HepG2 (cell line): ENCODE results near the gene RNF213. TPM values are rescaled to one million over a fixed set of nuclear protein-coding genes. Genes with fewer than 3 reads are reported as not detected.

ENCODE experiments used
- BCL6 ChIP-seq: IDR thresholded peaks from 2 replicates; pipeline ENCODE4 v1.6.1; 2016; ENCODE audit warnings: missing genetic modification reagents, missing compliant biosample characterization
- CHD4 ChIP-seq: fragments of 200-600 bp; sonication (generic); IDR thresholded peaks from 2 replicates; pipeline ENCODE4 v1.7.0; 2017; ENCODE audit warnings: mild to moderate bottlenecking, low read length, borderline replicate concordance
- FOXM1 ChIP-seq: sonication (generic); formaldehyde crosslinking; IDR thresholded peaks from 2 replicates; pipeline ENCODE4 v1.5.0; 2020; ENCODE audit warnings: missing genetic modification reagents
- GTF2F1 ChIP-seq: fragments of 150-350 bp; IDR thresholded peaks from 2 replicates; pipeline ENCODE4 v1.6.1; 2014; ENCODE audit warnings: low read length
- HIC2 ChIP-seq: sonication (generic); formaldehyde crosslinking; IDR thresholded peaks from 2 replicates; pipeline ENCODE4 v1.9.0; 2022; ENCODE audit warnings: low read depth, missing genetic modification reagents
- HNF4A ChIP-seq: sonication (generic); formaldehyde crosslinking; IDR thresholded peaks from 2 replicates; pipeline ENCODE4 v1.4.0; 2020; ENCODE audit warnings: missing genetic modification reagents
- KLF16 ChIP-seq, 2 experiments: sonication (generic) in 1 of 2; formaldehyde crosslinking in 1 of 2; IDR thresholded peaks; 2 replicates each; pipeline versions ENCODE4 v1.6.1 to v1.8.0; 2016 to 2023; ENCODE audit warnings: missing genetic modification reagents in 2 of 2, missing compliant biosample characterization in 1 of 2
- PBX2 ChIP-seq: IDR thresholded peaks from 2 replicates; pipeline ENCODE4 v1.6.1; 2016; ENCODE audit warnings: control low read depth
- PRDM10 ChIP-seq: sonication (generic); formaldehyde crosslinking; IDR thresholded peaks from 2 replicates; pipeline ENCODE4 v1.4.0; 2020; ENCODE audit warnings: low read depth, missing genetic modification reagents
- RAD21 ChIP-seq: fragments of 450-650 bp; formaldehyde crosslinking; IDR thresholded peaks from 2 replicates; pipeline ENCODE4 v1.5.0; 2020; ENCODE audit warnings: mild to moderate bottlenecking
- RNF219 ChIP-seq: sonication (generic); formaldehyde crosslinking; IDR thresholded peaks from 2 replicates; pipeline ENCODE4 v1.5.0; 2020; ENCODE audit warnings: mild to moderate bottlenecking, missing genetic modification reagents
- ZBTB26 ChIP-seq: IDR thresholded peaks from 2 replicates; pipeline ENCODE4 v1.6.1; 2016; ENCODE audit warnings: missing compliant biosample characterization, missing genetic modification reagents, borderline replicate concordance
- ZBTB7B ChIP-seq: sonication (generic); formaldehyde crosslinking; IDR thresholded peaks from 2 replicates; pipeline ENCODE4 v1.4.0; 2020; ENCODE audit warnings: missing genetic modification reagents
- ZEB1 ChIP-seq: IDR thresholded peaks from 2 replicates; pipeline ENCODE4 v1.6.1; 2012; ENCODE audit warnings: mild to moderate bottlenecking, low read depth, inconsistent platforms; ENCODE audit not compliant: insufficient replicate concordance
- ZNF275 ChIP-seq: sonication (generic); formaldehyde crosslinking; IDR thresholded peaks from 2 replicates; pipeline ENCODE4 v1.8.0; 2022; ENCODE audit warnings: missing genetic modification reagents, mild to moderate bottlenecking, inconsistent platforms, borderline replicate concordance
- ZNF776 ChIP-seq: sonication (generic); formaldehyde crosslinking; IDR thresholded peaks from 2 replicates; pipeline ENCODE4 v1.4.0; 2020; ENCODE audit warnings: mild to moderate bottlenecking, missing genetic modification reagents
- ZSCAN22 ChIP-seq: sonication (generic); formaldehyde crosslinking; IDR thresholded peaks from 2 replicates; pipeline ENCODE4 v1.4.0; 2020; ENCODE audit warnings: mild to moderate bottlenecking, missing genetic modification reagents
- polyA plus RNA-seq, 8 experiments: library from polyadenylated mRNA; depleted of rRNA in 3 of 8; stranded (reverse) in 7 of 8; unstranded in 1 of 8; fragments of >200 nt; fragmentation: Illumina TruSeq in 4 of 8; extraction: Trizol in 4 of 8; gene quantifications; 2 replicates each; pipeline versions ENCODE4 v1.2.1 to v1.2.3, GENCODE V29; 2011 to 2016; ENCODE audit warnings: low read depth in 4 of 8, missing spikeins in 1 of 8, mixed read lengths in 1 of 8; ENCODE audit not compliant: insufficient read depth in 1 of 8
- total RNA-seq, 5 experiments: library from RNA; depleted of rRNA; stranded (reverse); fragments of >200 nt; fragmentation: Illumina TruSeq; extraction: Trizol; gene quantifications; 2 replicates each; pipeline ENCODE4 v1.2.3, GENCODE V29; 2016; ENCODE audit warnings: low read depth in 1 of 5

RNF213 gene
- total and polyA plus RNA-seq, 2 of the 13 experiments (the other 11 are each of a cell fraction or from before 2014, with no cell fraction given) = 38.6 to 38.7 TPM

DNA sequence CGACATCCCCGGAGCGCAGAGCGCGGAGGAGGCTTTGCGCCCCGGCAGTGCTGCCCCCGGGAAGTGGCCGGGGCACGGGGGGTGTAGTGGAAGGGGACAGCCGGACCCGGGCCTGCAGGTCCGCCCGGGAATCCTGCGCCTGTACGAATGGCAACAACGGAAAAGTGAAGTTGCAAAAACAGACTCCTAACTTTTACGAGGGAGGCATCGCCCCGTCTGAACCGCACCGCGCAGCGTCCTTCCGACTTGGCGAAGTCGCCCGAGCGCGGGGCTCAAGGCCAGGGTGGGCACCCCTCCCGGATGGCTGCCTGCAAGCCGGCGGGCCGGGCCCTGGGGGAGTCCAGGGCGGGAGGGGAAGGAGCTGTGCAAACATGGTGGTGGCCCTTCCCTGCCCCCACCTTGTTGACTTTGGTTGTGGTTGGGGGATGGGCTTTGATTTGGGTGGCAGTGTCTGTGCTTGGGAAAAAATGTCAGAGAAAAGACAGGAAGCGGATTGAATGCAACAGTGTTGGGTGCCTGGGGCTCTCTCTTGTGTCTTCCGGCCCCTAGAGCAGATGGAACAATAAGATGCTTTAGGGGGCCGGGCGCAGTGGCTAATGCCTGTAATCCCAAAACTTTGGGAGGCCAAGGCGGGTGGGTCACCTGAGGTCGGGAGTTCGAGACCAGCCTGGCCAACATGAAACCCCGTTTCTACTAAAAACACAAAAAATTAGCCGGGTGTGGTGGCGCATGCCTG, 675 bp downstream of the RNF213 start (continued):
- TF ChIP-seq PBX2 (CRISPR knock-in tag) (no peak), RAD21 (CRISPR knock-in tag) (peak; percentile 4), HNF4A (CRISPR knock-in tag) (peak; percentile 72), HIC2 (CRISPR knock-in tag) (peak; percentile 84; the same call in 1 of the 2 replicates), ZBTB7B (CRISPR knock-in tag) (peak; percentile 99), ZSCAN22 (CRISPR knock-in tag) (no peak; the same call in 1 of the 2 replicates), ZNF776 (no peak; the same call in 1 of the 2 replicates), FOXM1 (no peak), GTF2F1 (no peak), ZNF275 (CRISPR knock-in tag) (0 out of 2 replicates have a peak, but pooled peaks have one; percentile 40), ZBTB26 (CRISPR knock-in tag) (peak; percentile 87; the same call in 1 of the 2 replicates), ZEB1 (no peak), BCL6 (CRISPR knock-in tag) (peak; percentile 93), PRDM10 (CRISPR knock-in tag) (peak; percentile 85; the same call in 1 of the 2 replicates), RNF219 (CRISPR knock-in tag) (peak; percentile 64), CHD4 (peak; percentile 90; the same call in 1 of the 2 replicates), KLF16 (CRISPR knock-in tag; IDR thresholded peaks at IDR 0.05) (peak in 1 of 2 experiments; percentile 97; a peak in 2 of 4 replicates)
